Fibroblast of the aortic adventitia (primary cell): ENCODE results near the gene RTN3. TPM values are rescaled to one million over a fixed set of nuclear protein-coding genes. Genes with fewer than 3 reads are reported as not detected.

Experiments
- DNase-seq: peaks from one replicate; pipeline ENCODE4 v3.0.0-alpha.2; 2010; ENCODE audit warnings: low read depth
- H3K4me3 ChIP-seq: 2 replicates; pipeline ENCODE4 v1.5.1; 2011; ENCODE audit warnings: low read depth, mild to moderate bottlenecking, control low read depth, low read length, moderate library complexity
- total RNA-seq: library from RNA; depleted of rRNA; stranded (reverse); fragments of >200 nt; gene quantifications from 2 replicates; pipeline ENCODE4 v1.2.3, GENCODE V29; 2012; ENCODE audit warnings: low replicate concordance
- TF ChIP-seq, protein P1 (sequence below): IDR thresholded peaks from 2 replicates; pipeline ENCODE4 v1.5.1; 2011; ENCODE audit warnings: mild to moderate bottlenecking, low read length, control low read depth, inconsistent platforms; ENCODE audit not compliant: insufficient read depth

Gene RTN3
- total RNA-seq, 1 donor = 151 TPM

- no peak overlapping the region for H3K4me3 ChIP-seq
- peak; percentile 92 for DNase-seq
- TF ChIP-seq, protein P1, sequence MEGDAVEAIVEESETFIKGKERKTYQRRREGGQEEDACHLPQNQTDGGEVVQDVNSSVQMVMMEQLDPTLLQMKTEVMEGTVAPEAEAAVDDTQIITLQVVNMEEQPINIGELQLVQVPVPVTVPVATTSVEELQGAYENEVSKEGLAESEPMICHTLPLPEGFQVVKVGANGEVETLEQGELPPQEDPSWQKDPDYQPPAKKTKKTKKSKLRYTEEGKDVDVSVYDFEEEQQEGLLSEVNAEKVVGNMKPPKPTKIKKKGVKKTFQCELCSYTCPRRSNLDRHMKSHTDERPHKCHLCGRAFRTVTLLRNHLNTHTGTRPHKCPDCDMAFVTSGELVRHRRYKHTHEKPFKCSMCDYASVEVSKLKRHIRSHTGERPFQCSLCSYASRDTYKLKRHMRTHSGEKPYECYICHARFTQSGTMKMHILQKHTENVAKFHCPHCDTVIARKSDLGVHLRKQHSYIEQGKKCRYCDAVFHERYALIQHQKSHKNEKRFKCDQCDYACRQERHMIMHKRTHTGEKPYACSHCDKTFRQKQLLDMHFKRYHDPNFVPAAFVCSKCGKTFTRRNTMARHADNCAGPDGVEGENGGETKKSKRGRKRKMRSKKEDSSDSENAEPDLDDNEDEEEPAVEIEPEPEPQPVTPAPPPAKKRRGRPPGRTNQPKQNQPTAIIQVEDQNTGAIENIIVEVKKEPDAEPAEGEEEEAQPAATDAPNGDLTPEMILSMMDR = peak; percentile 98
These were observed 57.5 kb downstream of the RTN3 start for GRCh38 chr11:63738720-63739360.

GRCh38 chr11:63745304-63746170 is 64.2 kb downstream of the RTN3 start:
- TF ChIP-seq, protein P1 = peak; percentile 26
- DNase-seq = no peak
- no peak overlapping the region for H3K4me3 ChIP-seq

DNA sequence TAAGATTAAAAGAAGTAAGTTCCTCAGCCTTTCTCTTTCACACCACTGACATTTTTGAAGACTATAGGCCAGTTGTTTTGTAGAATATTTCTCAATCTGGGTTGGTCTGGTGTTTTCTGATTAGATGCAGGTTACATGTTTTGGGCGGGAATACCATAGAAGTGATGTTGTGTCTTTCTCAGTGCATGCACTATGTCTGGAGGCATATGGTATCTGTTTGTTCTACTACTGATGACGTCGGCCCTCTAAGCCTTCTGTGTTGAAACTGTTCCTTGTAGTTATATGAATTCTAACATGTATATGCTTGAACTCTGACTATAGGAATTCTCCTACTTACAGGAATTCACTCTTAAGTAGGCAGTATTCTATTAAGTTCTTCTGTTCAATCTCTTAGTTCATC is 65.7 kb downstream of the RTN3 start:
- TF ChIP-seq, protein P1 = no peak
- DNase-seq = no peak
- no peak overlapping the region for H3K4me3 ChIP-seq

DNA sequence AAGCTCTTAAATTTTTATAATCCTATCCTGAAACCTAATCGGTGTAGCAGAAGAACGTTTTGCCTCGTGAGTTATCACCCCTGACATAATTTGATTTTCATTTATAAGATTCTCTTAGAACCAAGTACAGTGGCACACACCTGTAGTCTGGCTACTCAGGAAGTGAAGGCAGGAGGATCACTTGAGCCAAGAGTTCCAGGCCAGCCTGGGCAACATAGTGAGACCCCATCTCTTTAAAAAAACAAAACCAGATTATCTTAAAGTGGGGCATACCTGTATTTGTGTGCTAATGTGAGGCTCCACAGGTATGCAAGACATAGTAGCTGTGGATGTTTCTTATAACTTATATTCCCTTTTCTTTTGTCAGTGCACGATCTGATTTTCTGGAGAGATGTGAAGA is 68.3 kb downstream of the RTN3 start:
- H3K4me3 ChIP-seq = no peak overlapping the region
- TF ChIP-seq, protein P1 = no peak
- no peak for DNase-seq

GRCh38 chr11:63756919-63757761 is 75.8 kb downstream of the RTN3 start:
- no peak for DNase-seq
- TF ChIP-seq, protein P1 = no peak

DNA sequence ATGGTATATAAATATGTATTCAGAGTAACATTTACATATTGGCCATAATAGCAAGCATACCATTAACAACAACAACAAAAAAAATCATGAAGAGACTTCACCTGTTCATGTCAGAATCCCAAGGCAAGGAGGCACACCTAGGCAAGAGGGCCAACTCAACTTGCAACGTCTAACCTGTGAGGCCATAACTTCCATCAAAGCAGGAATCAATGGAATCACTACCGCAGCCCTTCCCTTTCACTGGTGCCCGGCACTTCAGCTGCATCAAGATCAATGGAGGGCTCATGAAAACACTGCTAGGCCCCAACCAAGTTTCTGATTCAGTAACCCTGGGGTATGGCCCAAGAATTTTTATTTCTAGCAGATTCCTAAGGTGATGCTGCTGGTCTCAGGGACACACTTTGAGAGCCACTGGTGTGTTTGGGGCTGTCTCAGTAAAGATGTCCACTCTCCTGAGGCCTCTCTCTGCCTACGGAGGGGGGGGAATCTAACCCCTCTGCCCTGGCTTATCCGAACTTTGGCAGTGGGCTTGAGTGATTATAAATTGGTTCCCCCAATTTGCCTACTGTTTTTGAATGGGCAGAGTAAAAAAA is 79.3 kb downstream of the RTN3 start:
- TF ChIP-seq, protein P1 = no peak
- DNase-seq = no peak
- no peak overlapping the region for H3K4me3 ChIP-seq

More at GRCh38 chr11:63756919-63757761, 75.8 kb downstream of the RTN3 start:
- H3K4me3 ChIP-seq = no peak overlapping the region
